ENCODE results near the gene COG7. TPM values are rescaled to one million over a fixed set of nuclear protein-coding genes. Genes with fewer than 3 reads are reported as not detected.

The COG7 gene
- total RNA-seq, 1 experiment from 2014 or later: 12.5 TPM

DNA sequence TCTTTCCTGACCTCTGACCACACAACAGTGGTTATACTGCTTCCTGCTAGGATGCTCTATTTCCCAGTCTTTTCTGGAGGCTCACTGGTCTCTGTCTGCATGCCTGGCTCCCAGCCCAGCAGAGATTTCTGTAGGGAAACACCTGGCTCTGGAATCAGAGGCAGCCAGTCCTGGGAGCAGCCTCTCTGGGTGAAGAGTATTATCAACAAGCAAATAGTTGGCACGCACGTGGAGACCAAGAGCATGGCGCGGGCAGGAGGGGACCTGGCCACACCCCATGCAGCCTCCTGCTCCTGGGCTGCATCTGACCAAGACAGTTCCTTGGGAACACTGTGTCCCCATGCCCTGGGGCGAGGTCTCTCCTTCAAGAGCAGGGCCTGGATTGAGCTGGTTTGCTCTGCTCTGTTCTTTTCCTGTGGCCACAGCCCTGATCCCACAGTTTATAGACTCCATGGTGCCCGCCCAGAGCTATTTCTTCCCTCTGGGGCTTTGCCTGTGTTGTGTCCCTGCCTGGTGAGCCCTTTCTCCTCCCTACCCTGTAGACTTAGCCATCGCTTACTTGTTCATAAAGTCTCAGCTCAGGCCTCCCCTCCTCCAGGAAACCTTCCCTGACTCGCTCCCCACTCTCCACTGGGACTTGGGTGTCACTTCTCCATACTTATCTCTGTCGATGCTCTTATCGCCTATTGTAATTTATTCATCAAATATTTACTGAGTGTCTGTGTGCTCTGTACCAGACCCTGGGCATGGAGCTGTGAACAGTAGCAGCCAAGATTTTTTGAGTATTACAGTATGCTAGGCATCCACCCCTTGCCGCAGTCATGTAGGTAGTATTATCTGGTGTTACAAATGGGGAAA lies 90.3 kb downstream of the COG7 start:
- no peak for DNase-seq (ENCODE audit: low read depth)

DNA sequence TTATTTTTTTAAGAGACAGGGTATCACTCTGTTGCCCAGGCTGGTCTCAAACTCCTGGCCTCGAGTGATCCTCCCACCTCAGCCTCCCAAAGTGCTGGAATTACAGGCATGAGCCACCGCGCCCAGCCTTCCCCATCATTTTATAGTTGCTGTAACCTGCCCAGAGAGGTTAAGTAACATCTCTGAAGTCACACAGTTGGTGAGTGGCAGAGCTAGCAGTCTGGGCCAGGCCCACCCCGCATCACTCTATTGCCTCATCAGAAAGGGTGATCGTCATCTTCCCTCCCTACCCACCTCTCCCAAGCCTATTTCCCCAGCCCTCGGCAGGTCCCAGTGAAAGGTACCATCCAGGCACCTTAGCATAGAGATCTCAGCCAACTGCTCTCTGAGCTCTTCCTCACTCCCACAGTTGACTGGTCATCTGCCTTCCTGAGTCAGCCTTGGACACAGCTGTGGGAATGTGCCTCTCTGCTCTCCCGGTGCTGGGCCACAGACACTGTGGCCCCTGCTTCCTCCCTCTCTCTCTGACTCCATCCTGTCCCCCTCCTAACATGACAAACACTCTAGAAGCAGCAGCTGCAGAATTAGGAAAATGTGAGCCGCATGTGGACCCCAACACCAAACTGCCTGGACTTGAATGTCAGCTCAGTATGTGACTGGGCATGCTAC lies 93.8 kb downstream of the COG7 start:
- peak; percentile 23 for DNase-seq (ENCODE audit: low read depth)

GRCh38 chr16:23357761-23358290 lies 95.2 kb downstream of the COG7 start:
- no peak for DNase-seq (ENCODE audit: low read depth)

- no peak for DNase-seq (ENCODE audit: low read depth)
Measured at GRCh38 chr16:23356941-23357340, 96.0 kb downstream of the COG7 start.

- DNase-seq (ENCODE audit: low read depth): no peak
Measured at GRCh38 chr16:23355106-23355670, 97.8 kb downstream of the COG7 start.

- no peak for DNase-seq (ENCODE audit: low read depth)
Measured at GRCh38 chr16:23354246-23354645, 98.7 kb downstream of the COG7 start.

- DNase-seq (ENCODE audit: low read depth): no peak
Measured at GRCh38 chr16:23353440-23353839, 99.5 kb downstream of the COG7 start.

DNA sequence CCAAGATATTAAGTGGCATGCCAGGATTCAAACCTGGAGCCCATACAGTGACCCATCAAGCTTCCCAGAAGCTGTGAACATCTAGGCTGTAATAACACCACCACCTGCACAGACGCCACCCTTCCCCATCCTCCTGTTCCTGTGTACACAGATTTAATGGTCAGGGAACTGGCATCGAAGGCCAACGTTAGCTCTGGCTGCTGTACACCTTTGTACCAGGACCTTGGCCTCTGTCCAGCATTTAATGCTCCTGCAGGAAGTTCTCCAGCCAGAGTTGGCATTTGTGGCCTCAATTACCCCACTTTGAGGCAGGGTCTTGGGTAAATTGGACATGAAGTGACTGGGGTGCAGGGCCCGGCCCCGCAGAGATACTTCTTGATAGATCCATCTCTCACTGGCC lies 101.6 kb downstream of the COG7 start:
- no peak for DNase-seq (ENCODE audit: low read depth)

DNA sequence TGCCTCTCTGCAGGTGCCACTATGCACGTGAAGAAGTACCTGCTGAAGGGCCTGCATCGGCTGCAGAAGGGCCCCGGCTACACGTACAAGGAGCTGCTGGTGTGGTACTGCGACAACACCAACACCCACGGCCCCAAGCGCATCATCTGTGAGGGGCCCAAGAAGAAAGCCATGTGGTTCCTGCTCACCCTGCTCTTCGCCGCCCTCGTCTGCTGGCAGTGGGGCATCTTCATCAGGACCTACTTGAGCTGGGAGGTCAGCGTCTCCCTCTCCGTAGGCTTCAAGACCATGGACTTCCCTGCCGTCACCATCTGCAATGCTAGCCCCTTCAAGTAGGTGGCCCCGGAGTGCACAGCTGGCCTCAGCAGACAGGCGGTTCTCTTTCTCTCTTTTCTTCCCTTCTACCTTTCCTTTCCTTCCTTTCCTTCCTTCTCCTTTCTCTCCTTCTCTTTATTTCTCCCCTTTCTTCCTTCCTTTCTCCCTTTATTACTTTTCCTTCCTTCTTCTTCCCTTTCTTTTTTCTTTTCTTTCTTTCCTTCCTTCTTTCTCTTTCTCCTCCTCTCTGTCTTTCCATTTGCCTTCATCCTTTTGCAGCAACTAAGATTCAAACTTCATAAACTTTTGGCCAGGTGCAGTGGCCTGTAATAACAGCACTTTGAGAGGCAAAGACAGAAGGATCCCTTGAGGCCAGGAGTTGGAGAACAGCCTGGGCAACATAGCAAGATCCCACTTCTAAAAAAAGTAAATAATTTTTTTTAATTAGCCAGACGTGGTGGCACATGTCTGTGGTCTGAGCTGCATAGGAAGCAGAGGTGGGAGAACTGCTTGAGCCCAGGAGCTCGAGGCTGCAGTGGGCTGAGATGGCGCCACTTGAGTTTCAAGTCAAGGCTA lies 104.2 kb downstream of the COG7 start:
- DNase-seq (ENCODE audit: low read depth): no peak

DNA sequence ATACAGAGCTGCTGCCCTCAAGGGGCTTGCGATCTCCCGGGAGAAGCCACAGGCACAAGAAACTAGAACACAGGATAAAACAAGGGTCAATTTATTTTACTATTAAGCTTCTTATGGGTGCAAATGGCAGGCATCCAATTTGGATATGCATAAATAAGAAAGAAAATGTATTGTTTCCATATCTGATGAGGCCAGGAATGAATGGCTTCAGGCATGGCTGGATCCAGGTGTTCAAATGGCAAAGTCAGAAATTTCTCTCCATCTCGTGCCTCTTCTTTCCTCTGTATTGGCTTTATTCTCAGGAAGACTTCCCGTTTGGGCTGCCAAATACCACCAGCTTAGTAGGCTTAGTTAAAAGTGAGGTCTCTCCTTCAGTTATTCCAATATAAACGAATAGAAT lies 107.8 kb downstream of the COG7 start:
- no peak for DNase-seq (ENCODE audit: low read depth)

DNA sequence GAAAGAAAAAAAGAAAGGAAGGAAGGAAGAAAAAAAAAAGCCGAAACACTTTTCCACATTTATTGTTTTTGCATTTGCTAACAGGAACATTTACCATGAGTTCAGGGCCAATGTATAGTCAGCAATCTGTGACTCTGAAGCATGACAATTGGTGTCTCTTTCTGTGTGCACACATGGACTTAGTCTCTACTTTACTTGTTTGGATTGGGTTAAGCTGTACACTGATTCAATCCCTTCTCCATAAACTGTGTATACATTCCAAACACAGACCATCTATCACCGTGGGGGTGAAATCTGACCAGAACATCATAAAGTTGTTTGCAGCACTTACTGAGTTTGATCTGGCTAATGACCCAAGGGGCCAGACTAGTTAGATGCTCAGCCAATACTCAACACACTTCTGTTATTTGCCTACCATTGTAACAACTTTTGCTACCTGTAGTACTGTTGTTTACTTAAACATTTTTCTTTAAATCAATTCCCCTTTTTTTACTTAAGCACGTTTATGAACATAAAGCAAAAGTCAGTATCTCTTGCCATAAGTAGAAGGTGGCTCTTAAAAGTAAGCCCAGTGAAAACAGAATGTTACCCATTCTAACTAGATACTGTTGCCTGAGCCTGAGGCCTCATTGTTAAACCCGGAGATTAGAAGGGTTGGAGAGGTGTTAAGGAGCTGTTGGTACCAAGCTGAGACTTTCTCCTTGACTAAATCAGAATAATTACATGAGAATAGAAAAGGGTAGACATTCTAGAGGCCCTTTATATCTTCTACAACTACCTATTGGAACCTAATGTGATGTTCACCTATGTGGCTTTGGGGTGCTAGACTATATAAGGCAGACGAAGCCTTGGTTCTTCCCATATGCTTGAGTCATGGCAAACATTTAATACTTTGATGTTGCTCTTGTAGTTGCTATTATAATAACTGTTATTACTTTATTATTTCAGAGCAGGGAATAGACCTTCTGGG lies 109.1 kb downstream of the COG7 start:
- DNase-seq (ENCODE audit: low read depth): no peak

GRCh38 chr16:23342083-23342640 lies 110.8 kb downstream of the COG7 start:
- no peak for DNase-seq (ENCODE audit: low read depth)

GRCh38 chr16:23339787-23340186 lies 113.2 kb downstream of the COG7 start:
- DNase-seq (ENCODE audit: low read depth): no peak

Other genes starting within 250 kb of the COG7 start
- gene SCNN1B, start 150.9 kb downstream of the COG7 start, total RNA-seq (2014; rRNA removed): not detected in 2 replicates
- 32.1 and 34.2 TPM in 2 replicates for gene GGA2, start 57.3 kb upstream of the COG7 start, total RNA-seq (2014; rRNA removed)
- gene EARS2, start 104.2 kb upstream of the COG7 start, total RNA-seq (2014; rRNA removed): 28.8 and 31.4 TPM in 2 replicates
- gene UBFD1, start 104.5 kb upstream of the COG7 start, total RNA-seq (2014; rRNA removed): 156 and 172 TPM in 2 replicates
- gene NDUFAB1, start 143.1 kb upstream of the COG7 start, total RNA-seq (2014; rRNA removed): 100 and 116 TPM in 2 replicates
- 21.7 and 24.0 TPM in 2 replicates for gene PALB2, start 188.1 kb upstream of the COG7 start, total RNA-seq (2014; rRNA removed)
- 59.5 and 68.8 TPM in 2 replicates for gene DCTN5, start 188.3 kb upstream of the COG7 start, total RNA-seq (2014; rRNA removed)
- 101 and 102 TPM in 2 replicates for gene PLK1, start 225.7 kb upstream of the COG7 start, total RNA-seq (2014; rRNA removed)

Data from LHCN-M2 (cell line).